NCI-H1048 (cell line): Measurements from ENCODE around the gene HS3ST5.
"Not testable (repeated sequence)": the region's sequence is repeated elsewhere in the genome, so short reads cannot be mapped to it uniquely, and the experiment has no call there.

ENCODE experiments used
- DNase-seq: peaks from one replicate; lab custom pipeline; 2025; lab: John Stamatoyannopoulos, UW

HS3ST5 gene

GRCh38 chr6:114151064-114151690 is 191.6 kb downstream of the HS3ST5 start:
- no peak for DNase-seq

- not testable (repeated sequence) for DNase-seq
Observed at GRCh38 chr6:114149182-114149581, 193.6 kb downstream of the HS3ST5 start.

GRCh38 chr6:114144887-114145851 is 197.7 kb downstream of the HS3ST5 start:
- DNase-seq: no peak

- no peak for DNase-seq
Observed at GRCh38 chr6:114142258-114142657, 200.6 kb downstream of the HS3ST5 start.

GRCh38 chr6:114140416-114140815 is 202.4 kb downstream of the HS3ST5 start:
- DNase-seq: no peak

- DNase-seq: no peak
Observed at GRCh38 chr6:114138577-114139248, 204.1 kb downstream of the HS3ST5 start.

GRCh38 chr6:114135363-114135971 is 207.4 kb downstream of the HS3ST5 start:
- DNase-seq: no peak

- no peak for DNase-seq
Observed at GRCh38 chr6:114133816-114134215, 209.0 kb downstream of the HS3ST5 start.

GRCh38 chr6:114131945-114132344 is 210.9 kb downstream of the HS3ST5 start:
- DNase-seq: no peak

- no peak for DNase-seq
Observed at GRCh38 chr6:114125576-114125975, 217.2 kb downstream of the HS3ST5 start.

GRCh38 chr6:114121913-114122662 is 220.7 kb downstream of the HS3ST5 start:
- DNase-seq: no peak

- no peak for DNase-seq
Observed at GRCh38 chr6:114119056-114119455, 223.8 kb downstream of the HS3ST5 start.

- no peak for DNase-seq
Observed at GRCh38 chr6:114115652-114116051, 227.2 kb downstream of the HS3ST5 start.

- peak; percentile 29 for DNase-seq
Observed at GRCh38 chr6:114108119-114109002, 234.5 kb downstream of the HS3ST5 start.

GRCh38 chr6:114106020-114106419 is 236.8 kb downstream of the HS3ST5 start:
- no peak for DNase-seq

- no peak for DNase-seq
Observed at GRCh38 chr6:114101255-114101654, 241.6 kb downstream of the HS3ST5 start.

- DNase-seq: no peak
Observed at GRCh38 chr6:114100215-114100994, 242.4 kb downstream of the HS3ST5 start.

- DNase-seq: peak; percentile 60
Observed at GRCh38 chr6:114096561-114097172, 246.2 kb downstream of the HS3ST5 start.

- no peak for DNase-seq
Observed at GRCh38 chr6:114092943-114093342, 249.9 kb downstream of the HS3ST5 start.
